Progenitor cell of endocrine pancreas (in vitro differentiated cells): ENCODE results near the gene DTD1. TPM values are rescaled to one million over a fixed set of nuclear protein-coding genes. Genes with fewer than 3 reads are reported as not detected.

Experiments used
- DNase-seq: peaks from one replicate; pipeline ENCODE4 v3.0.0; 2021; ENCODE audit warnings: low spot score; ENCODE audit not compliant: unreplicated experiment
- H3K27ac Mint-ChIP-seq: 2 replicates; pipeline ENCODE4 v1.8.0; 2021; ENCODE audit warnings: mild to moderate bottlenecking, moderate library complexity, mixed read lengths
- H3K27me3 Mint-ChIP-seq: 2 replicates; pipeline ENCODE4 v1.8.0; 2021; ENCODE audit warnings: mixed read lengths
- H3K36me3 Mint-ChIP-seq: 2 replicates; pipeline ENCODE4 v1.8.0; 2022; ENCODE audit warnings: mixed read lengths; ENCODE audit not compliant: insufficient read depth
- H3K4me1 Mint-ChIP-seq: 2 replicates; pipeline ENCODE4 v1.8.0; 2021; ENCODE audit warnings: low read depth, mixed read lengths
- H3K4me3 Mint-ChIP-seq: 2 replicates; pipeline ENCODE4 v1.8.0; 2021; ENCODE audit warnings: low read depth, mild to moderate bottlenecking, moderate library complexity, mixed read lengths
- H3K9me3 Mint-ChIP-seq: 2 replicates; pipeline ENCODE4 v1.8.0; 2021; ENCODE audit warnings: low read depth, mixed read lengths
- total RNA-seq: library from RNA; stranded (reverse); gene quantifications from 2 replicates; pipeline ENCODE4 v1.2.1, GENCODE V29; 2021
- TF ChIP-seq, protein P1 (sequence below): fragments of 200-600 bp; sonication (generic); IDR thresholded peaks from one replicate; pipeline ENCODE4 v1.5.0; 2021; ENCODE audit warnings: antibody characterized with exemption, mild to moderate bottlenecking; ENCODE audit not compliant: unreplicated experiment

The DTD1 gene
- total RNA-seq, 1 donor from 2014 or later: 26.8 TPM

- Mint-ChIP-seq H3K9me3 (no peaks in the 10 kb centered on the region), H3K4me3 (no peak within 1 kb of the TSS), H3K4me1 (peaks cover 2% of the 10 kb centered on the region), H3K27me3 (peaks cover 7% of the 10 kb centered on the region), H3K27ac (no peak within 1 kb of the TSS), H3K36me3 (no peaks in the 10 kb centered on the region)
- DNase-seq: no peak
- TF ChIP-seq, protein P1, sequence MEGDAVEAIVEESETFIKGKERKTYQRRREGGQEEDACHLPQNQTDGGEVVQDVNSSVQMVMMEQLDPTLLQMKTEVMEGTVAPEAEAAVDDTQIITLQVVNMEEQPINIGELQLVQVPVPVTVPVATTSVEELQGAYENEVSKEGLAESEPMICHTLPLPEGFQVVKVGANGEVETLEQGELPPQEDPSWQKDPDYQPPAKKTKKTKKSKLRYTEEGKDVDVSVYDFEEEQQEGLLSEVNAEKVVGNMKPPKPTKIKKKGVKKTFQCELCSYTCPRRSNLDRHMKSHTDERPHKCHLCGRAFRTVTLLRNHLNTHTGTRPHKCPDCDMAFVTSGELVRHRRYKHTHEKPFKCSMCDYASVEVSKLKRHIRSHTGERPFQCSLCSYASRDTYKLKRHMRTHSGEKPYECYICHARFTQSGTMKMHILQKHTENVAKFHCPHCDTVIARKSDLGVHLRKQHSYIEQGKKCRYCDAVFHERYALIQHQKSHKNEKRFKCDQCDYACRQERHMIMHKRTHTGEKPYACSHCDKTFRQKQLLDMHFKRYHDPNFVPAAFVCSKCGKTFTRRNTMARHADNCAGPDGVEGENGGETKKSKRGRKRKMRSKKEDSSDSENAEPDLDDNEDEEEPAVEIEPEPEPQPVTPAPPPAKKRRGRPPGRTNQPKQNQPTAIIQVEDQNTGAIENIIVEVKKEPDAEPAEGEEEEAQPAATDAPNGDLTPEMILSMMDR: no peak
These were observed 225.6 kb downstream of the DTD1 start, which contains the start of gene SCP2D1 for GRCh38 chr20:18813483-18813882. TSS of gene SCP2D1 (plus strand) at chr20:18813783. CDS start at chr20:18813816, 33 bp downstream.

- Mint-ChIP-seq H3K27ac (no peak overlapping the region), H3K4me1 (peaks cover 2% of the 10 kb centered on the region), H3K4me3 (no peak overlapping the region), H3K36me3 (no peaks in the 10 kb centered on the region), H3K9me3 (no peaks in the 10 kb centered on the region), H3K27me3 (peaks cover 15% of the 10 kb centered on the region)
- TF ChIP-seq, protein P1: no peak
- no peak for DNase-seq
These were observed 227.5 kb downstream of the DTD1 start for GRCh38 chr20:18815194-18815942.

Other genes with a start within 250 kb of the DTD1 start
- 12.5 and 14.0 TPM in 2 replicates for gene DZANK1, start 121.0 kb upstream of the DTD1 start, total RNA-seq
- gene POLR3F, start 120.7 kb upstream of the DTD1 start, total RNA-seq: 13.7 and 14.3 TPM in 2 replicates
- 26.2 and 26.4 TPM in 2 replicates for gene RBBP9, start 90.8 kb upstream of the DTD1 start, total RNA-seq
- 57.5 and 58.4 TPM in 2 replicates for gene SEC23B, start 80.1 kb upstream of the DTD1 start, total RNA-seq
- gene SMIM26, start 20.6 kb upstream of the DTD1 start, total RNA-seq: 61.0 and 66.1 TPM in 2 replicates
- gene SCP2D1, start 225.7 kb downstream of the DTD1 start, total RNA-seq: not detected in 2 replicates